Keratinocyte (primary cell): ENCODE measurements around the gene TUBGCP6. TPM values are rescaled to one million over a fixed set of nuclear protein-coding genes. Genes with fewer than 3 reads are reported as not detected.

Experiments
- DNase-seq: peaks from one replicate; pipeline ENCODE4 v3.0.0-alpha.2; 2011; ENCODE audit warnings: low read depth, missing footprints, low spot score
- FAIRE-seq: peaks from 2 replicates; lab custom pipeline; 2011; peaks lifted over from hg19 to GRCh38; lab: Jason Lieb, UNC
- H2AFZ ChIP-seq: 2 replicates; pipeline ENCODE4 v1.6.0; 2012; ENCODE audit warnings: low read length, control low read depth, inconsistent platforms; ENCODE audit not compliant: control insufficient read depth
- H3K27ac ChIP-seq: 2 replicates; pipeline ENCODE4 v1.5.1; 2011; ENCODE audit warnings: low read length; ENCODE audit not compliant: control insufficient read depth, insufficient read depth
- H3K27me3 ChIP-seq: 3 replicates; pipeline ENCODE4 v1.6.0; 2011; ENCODE audit warnings: low read length; ENCODE audit not compliant: control insufficient read depth, insufficient read depth; ENCODE audit errors: extremely low read depth
- H3K36me3 ChIP-seq, 2 experiments: 2 replicates in 1 of 2; 3 replicates in 1 of 2; pipeline ENCODE4 v1.5.1; 2011; ENCODE audit warnings: low read length in 2 of 2, mild to moderate bottlenecking in 1 of 2; ENCODE audit not compliant: control insufficient read depth in 2 of 2, insufficient read depth in 2 of 2; ENCODE audit errors: extremely low read depth in 1 of 2
- H3K4me1 ChIP-seq: 3 replicates; pipeline ENCODE4 v1.5.1; 2011; ENCODE audit warnings: low read length; ENCODE audit not compliant: control insufficient read depth, insufficient read depth; ENCODE audit errors: extremely low read depth
- H3K4me2 ChIP-seq: 3 replicates; pipeline ENCODE4 v1.6.0; 2011; ENCODE audit warnings: low read depth, low read length; ENCODE audit not compliant: control insufficient read depth, insufficient read depth; ENCODE audit errors: extremely low read depth
- H3K4me3 ChIP-seq, 3 experiments: fragments of 200-600 bp in 1 of 3; sonication (generic) in 1 of 3; 2 replicates in 2 of 3; 3 replicates in 1 of 3; pipeline ENCODE4 v1.5.1; 2011 to 2016; ENCODE audit warnings: low read length in 3 of 3, mild to moderate bottlenecking in 3 of 3, control low read depth in 2 of 3, inconsistent platforms in 1 of 3, low read depth in 1 of 3, mixed read lengths in 1 of 3, mixed run types in 1 of 3, moderate library complexity in 1 of 3; ENCODE audit not compliant: control insufficient read depth in 2 of 3, insufficient read depth in 2 of 3; ENCODE audit errors: extremely low read depth in 1 of 3
- H3K79me2 ChIP-seq: 2 replicates; pipeline ENCODE4 v1.6.0; 2012; ENCODE audit warnings: low read length; ENCODE audit not compliant: control insufficient read depth, insufficient read depth
- H3K9ac ChIP-seq: 3 replicates; pipeline ENCODE4 v1.6.0; 2011; ENCODE audit warnings: low read length; ENCODE audit not compliant: control insufficient read depth, insufficient read depth; ENCODE audit errors: extremely low read depth
- H3K9me1 ChIP-seq: 3 replicates; pipeline ENCODE4 v1.6.0; 2011; ENCODE audit warnings: low read length; ENCODE audit not compliant: control insufficient read depth, insufficient read depth; ENCODE audit errors: extremely low read depth
- H3K9me3 ChIP-seq: 2 replicates; pipeline ENCODE4 v1.5.1; 2012; ENCODE audit warnings: low read depth, low read length; ENCODE audit not compliant: control insufficient read depth
- H4K20me1 ChIP-seq: 3 replicates; pipeline ENCODE4 v1.6.0; 2011; ENCODE audit warnings: low read length; ENCODE audit not compliant: control insufficient read depth, insufficient read depth; ENCODE audit errors: extremely low read depth
- CTCF ChIP-seq, 3 experiments: IDR thresholded peaks in 1 of 3; conservative IDR thresholded peaks in 1 of 3; optimal IDR thresholded peaks in 1 of 3; 2 replicates in 2 of 3; 3 replicates in 1 of 3; pipeline versions ENCODE3 to v1.5.1; 2011; ENCODE audit warnings: low read length in 3 of 3, mild to moderate bottlenecking in 3 of 3, moderate library complexity in 2 of 3, control low read depth in 1 of 3, inconsistent platforms in 1 of 3; ENCODE audit not compliant: insufficient read depth in 2 of 3; ENCODE audit errors: extremely low read depth in 1 of 3
- EZH2 ChIP-seq: IDR thresholded peaks from one replicate; pipeline ENCODE4 v1.6.1; 2012; ENCODE audit warnings: inconsistent platforms, mild to moderate bottlenecking, low read length, moderate library complexity
- dilution Hi-C: fragments of 300-500 bp; cut with MboI; formaldehyde crosslinking; loops from one replicate; pipeline ENCODE4 v1.7.0; 2020; ENCODE audit warnings: low sequenced_read_pairs; ENCODE audit not compliant: extremely low pct_ligation_motif_present
- polyA plus RNA-seq, 5 experiments: library from polyadenylated mRNA; depleted of rRNA in 3 of 5; stranded (reverse) in 3 of 5; stranded (forward) in 1 of 5; unstranded in 1 of 5; fragments of >200 nt; gene quantifications; 1 replicate in 1 of 5; 2 replicates in 3 of 5; 3 replicates in 1 of 5; pipeline versions ENCODE4 v1.2.1 to v1.2.3, GENCODE V29; 2011 to 2012; ENCODE audit warnings: missing spikeins in 2 of 5, low read depth in 1 of 5, low replicate concordance in 1 of 5

Gene TUBGCP6
- polyA plus RNA-seq, 1 donor (not counting 4 experiments of a cell fraction or from before 2014, with no cell fraction given), result 10.1 TPM

DNA sequence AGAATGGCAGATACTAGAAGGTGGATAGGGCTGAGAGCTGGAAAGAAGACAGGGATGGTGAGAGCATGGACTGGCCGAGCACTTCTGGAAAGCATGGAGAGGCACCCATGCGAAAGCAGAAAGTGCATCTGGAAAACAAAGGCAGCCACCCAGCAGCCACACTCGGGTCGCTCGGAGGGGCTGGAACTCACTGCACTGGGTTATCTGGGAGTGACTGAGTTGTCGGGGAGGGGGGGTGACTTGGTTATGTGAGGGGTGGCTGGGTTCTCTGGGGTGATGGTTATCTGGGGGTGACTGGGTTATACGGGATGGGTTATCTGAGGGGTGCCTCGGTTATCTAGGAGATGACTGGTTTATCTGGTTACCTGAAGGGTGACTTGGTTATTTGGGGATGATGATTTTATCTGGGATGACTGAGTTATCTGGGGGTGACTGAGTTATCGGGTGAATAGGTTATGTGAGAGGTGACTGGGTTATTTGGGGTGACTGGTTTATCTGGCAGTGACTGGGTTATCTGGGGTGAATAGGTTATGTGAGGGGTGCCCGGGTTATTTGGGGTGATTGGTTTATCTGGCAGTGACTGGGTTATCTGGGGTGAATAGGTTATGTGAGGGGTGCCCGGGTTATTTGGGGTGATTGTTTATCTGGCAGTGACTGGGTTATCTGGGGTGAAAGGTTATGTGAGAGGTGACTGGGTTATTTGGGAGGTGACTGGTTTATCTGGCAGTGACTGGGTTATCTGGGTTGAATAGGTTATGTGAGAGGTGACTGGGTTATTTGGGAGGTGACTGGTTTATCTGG is 76.9 kb downstream of the TUBGCP6 start:
- dilution Hi-C loops, result no loop called here
- Histone ChIP-seq H3K4me2 (no peak overlapping the region), H3K36me3 (no peaks in the 10 kb centered on the region), H3K9me3 (no peaks in the 10 kb centered on the region), H3K9me1 (no peaks in the 10 kb centered on the region), H4K20me1 (no peaks in the 10 kb centered on the region), H3K27ac (no peak overlapping the region), H3K79me2 (no peaks in the 10 kb centered on the region), H3K4me3 (no peak overlapping the region), H3K9ac (no peak overlapping the region), H2AFZ (no peak overlapping the region), H3K4me1 (no peaks in the 10 kb centered on the region), H3K27me3 (peaks cover 17% of the 10 kb centered on the region)
- FAIRE-seq (no peak), DNase-seq (no peak)
- no peak for TF ChIP-seq EZH2
- TF ChIP-seq CTCF (optimal IDR thresholded peaks at IDR 0.05 in 1 of 3, IDR thresholded peaks at IDR 0.05 in 1 of 3, conservative IDR thresholded peaks at IDR 0.05 in 1 of 3; ENCODE audit: extremely low read depth in 1 of 3, insufficient read depth in 2 of 3, low read length in 3 of 3), result no peak

Other genes with a start within 250 kb of the TUBGCP6 start
- gene IL17REL, start 232.3 kb downstream of the TUBGCP6 start, polyA plus RNA-seq, result not detected in 3 replicates
- not detected in 3 replicates for gene TTLL8, start 186.7 kb downstream of the TUBGCP6 start, polyA plus RNA-seq
- gene MLC1, start 159.6 kb downstream of the TUBGCP6 start, polyA plus RNA-seq, result not detected in 3 replicates
- not detected in 3 replicates for gene MOV10L1, start 155.0 kb downstream of the TUBGCP6 start, polyA plus RNA-seq
- gene PANX2, start 74.3 kb downstream of the TUBGCP6 start, polyA plus RNA-seq, result 0.22 to 0.68 TPM (median 0.32 TPM) in 3 replicates
- gene TRABD, start 59.1 kb downstream of the TUBGCP6 start, polyA plus RNA-seq, result 22.7 to 38.0 TPM (median 31.7 TPM) in 3 replicates
- 14.4 to 32.1 TPM (median 22.0 TPM) in 3 replicates for gene SELENOO, start 44.0 kb downstream of the TUBGCP6 start, polyA plus RNA-seq
- gene HDAC10, start 6.2 kb upstream of the TUBGCP6 start, polyA plus RNA-seq, result 4.7 to 12.4 TPM (median 8.2 TPM) in 3 replicates
- gene MAPK12, start 16.7 kb upstream of the TUBGCP6 start, polyA plus RNA-seq, result 10.1 to 17.9 TPM (median 11.1 TPM) in 3 replicates
- 3.4 to 12.6 TPM (median 4.6 TPM) in 3 replicates for gene MAPK11, start 25.4 kb upstream of the TUBGCP6 start, polyA plus RNA-seq
- gene PLXNB2, start 62.6 kb upstream of the TUBGCP6 start, polyA plus RNA-seq, result 44.3 to 90.3 TPM (median 66.2 TPM) in 3 replicates
- 0.94 to 3.1 TPM (median 1.4 TPM) in 3 replicates for gene DENND6B, start 82.0 kb upstream of the TUBGCP6 start, polyA plus RNA-seq
- 19.8 to 29.7 TPM (median 23.2 TPM) in 3 replicates for gene PPP6R2, start 98.3 kb upstream of the TUBGCP6 start, polyA plus RNA-seq
- gene SBF1, start 230.0 kb upstream of the TUBGCP6 start, polyA plus RNA-seq, result 16.2 to 34.4 TPM (median 25.8 TPM) in 3 replicates
- gene ADM2, start 236.5 kb upstream of the TUBGCP6 start, polyA plus RNA-seq, result 0.21 to 0.54 TPM (median 0.27 TPM) in 3 replicates
- not detected in 3 replicates for gene MIOX, start 241.8 kb upstream of the TUBGCP6 start, polyA plus RNA-seq